Fibroblast of the aortic adventitia (primary cell): Measurements from ENCODE around the gene PIK3R5. TPM values are rescaled to one million over a fixed set of nuclear protein-coding genes. Genes with fewer than 3 reads are reported as not detected.

Source experiments
- DNase-seq: peaks from one replicate; pipeline ENCODE4 v3.0.0-alpha.2; 2010; ENCODE audit warnings: low read depth
- H3K4me3 ChIP-seq: 2 replicates; pipeline ENCODE4 v1.5.1; 2011; ENCODE audit warnings: low read depth, mild to moderate bottlenecking, control low read depth, low read length, moderate library complexity
- total RNA-seq: library from RNA; depleted of rRNA; stranded (reverse); fragments of >200 nt; gene quantifications from 2 replicates; pipeline ENCODE4 v1.2.3, GENCODE V29; 2012; ENCODE audit warnings: low replicate concordance
- TF ChIP-seq, protein P1 (sequence below): IDR thresholded peaks from 2 replicates; pipeline ENCODE4 v1.5.1; 2011; ENCODE audit warnings: mild to moderate bottlenecking, low read length, control low read depth, inconsistent platforms; ENCODE audit not compliant: insufficient read depth

Gene PIK3R5
- total RNA-seq, 1 donor, result not detected

DNA sequence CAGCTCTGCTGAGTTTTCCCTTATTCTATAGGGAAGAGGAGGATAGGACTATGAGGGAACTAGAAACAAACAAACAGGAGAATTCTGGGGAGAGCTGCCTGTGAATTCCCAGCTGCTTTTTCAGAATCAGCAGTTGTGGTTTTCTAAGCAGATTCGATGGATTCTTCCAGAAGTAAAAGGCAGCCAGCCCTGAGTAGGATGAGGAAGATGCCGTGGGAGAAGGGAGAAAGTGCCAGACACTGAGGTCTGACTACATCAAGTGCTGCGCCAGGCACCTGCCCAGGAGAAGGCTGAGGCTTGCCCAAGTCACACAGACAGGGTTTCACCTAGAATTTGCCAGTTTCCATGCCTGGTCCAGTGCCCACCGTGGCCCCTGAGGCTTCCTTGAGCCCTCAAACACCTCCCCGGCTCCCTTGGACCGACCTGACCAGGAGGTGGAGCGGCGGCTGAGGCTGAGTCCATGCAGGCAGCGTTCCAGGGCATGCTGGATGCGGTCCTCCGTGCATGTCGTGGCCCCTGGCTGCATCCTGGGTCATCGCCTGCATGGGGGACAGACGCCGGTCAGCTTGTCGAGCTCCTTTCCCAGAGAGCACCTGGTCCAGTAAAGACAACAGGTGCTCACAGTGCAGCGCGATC lies 54.4 kb downstream of the PIK3R5 start:
- TF ChIP-seq, protein P1, sequence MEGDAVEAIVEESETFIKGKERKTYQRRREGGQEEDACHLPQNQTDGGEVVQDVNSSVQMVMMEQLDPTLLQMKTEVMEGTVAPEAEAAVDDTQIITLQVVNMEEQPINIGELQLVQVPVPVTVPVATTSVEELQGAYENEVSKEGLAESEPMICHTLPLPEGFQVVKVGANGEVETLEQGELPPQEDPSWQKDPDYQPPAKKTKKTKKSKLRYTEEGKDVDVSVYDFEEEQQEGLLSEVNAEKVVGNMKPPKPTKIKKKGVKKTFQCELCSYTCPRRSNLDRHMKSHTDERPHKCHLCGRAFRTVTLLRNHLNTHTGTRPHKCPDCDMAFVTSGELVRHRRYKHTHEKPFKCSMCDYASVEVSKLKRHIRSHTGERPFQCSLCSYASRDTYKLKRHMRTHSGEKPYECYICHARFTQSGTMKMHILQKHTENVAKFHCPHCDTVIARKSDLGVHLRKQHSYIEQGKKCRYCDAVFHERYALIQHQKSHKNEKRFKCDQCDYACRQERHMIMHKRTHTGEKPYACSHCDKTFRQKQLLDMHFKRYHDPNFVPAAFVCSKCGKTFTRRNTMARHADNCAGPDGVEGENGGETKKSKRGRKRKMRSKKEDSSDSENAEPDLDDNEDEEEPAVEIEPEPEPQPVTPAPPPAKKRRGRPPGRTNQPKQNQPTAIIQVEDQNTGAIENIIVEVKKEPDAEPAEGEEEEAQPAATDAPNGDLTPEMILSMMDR, result no peak
- no peak for DNase-seq
- no peak overlapping the region for H3K4me3 ChIP-seq

DNA sequence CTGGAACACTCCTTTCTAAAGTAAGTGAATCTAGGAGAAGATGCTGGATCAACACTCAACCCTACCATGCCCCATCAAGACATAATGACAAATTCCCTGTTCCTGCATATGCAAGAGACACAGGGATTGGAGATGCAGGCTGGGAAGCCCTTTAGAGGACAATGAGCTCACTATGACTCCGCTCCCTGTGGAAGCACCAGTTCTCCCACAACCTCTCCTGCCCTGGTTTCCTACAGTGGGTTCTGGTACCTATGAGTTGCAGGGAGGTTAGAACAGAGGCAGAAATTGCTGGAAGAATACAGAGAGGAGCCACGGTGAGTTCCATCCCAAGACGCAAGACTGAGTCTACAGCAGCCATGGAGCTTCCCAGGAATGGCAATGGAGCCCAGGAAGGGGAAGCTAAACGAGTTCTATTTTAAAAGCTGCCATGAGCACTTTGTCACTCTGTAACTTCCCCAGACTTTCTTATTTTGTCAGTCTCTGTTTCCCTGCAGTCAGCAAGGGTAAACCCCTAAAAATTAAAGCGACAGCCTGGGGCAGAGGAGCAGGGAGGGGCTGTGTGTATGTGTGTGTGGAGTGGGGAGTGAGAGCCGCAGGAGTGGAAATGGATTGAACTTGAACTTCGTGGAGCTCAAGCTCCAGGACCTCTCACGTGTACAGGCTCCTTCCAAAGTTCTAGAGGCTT lies 55.8 kb downstream of the PIK3R5 start:
- no peak for DNase-seq
- TF ChIP-seq, protein P1, result no peak
- H3K4me3 ChIP-seq, result no peak overlapping the region

DNA sequence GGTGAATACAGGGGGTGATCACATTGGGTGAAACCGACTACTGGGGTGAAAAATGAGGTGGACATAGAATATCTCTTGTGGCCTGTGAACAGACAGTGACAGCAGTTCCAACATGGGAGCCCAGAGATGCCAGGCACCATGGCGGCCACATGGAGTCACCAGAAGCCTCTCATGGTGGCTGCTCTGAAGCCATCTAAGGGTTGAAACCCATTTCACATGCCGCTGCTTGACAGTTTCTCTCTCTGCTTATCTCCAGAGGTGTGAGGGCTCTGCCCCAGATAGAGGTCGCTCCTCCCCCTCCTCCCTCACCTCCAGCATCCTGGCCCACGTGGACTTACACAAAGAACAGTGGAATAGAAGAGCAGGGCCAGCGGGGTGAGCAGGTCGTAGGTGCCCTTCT lies 60.2 kb downstream of the PIK3R5 start:
- TF ChIP-seq, protein P1, result no peak
- H3K4me3 ChIP-seq, result no peak overlapping the region
- no peak for DNase-seq

DNA sequence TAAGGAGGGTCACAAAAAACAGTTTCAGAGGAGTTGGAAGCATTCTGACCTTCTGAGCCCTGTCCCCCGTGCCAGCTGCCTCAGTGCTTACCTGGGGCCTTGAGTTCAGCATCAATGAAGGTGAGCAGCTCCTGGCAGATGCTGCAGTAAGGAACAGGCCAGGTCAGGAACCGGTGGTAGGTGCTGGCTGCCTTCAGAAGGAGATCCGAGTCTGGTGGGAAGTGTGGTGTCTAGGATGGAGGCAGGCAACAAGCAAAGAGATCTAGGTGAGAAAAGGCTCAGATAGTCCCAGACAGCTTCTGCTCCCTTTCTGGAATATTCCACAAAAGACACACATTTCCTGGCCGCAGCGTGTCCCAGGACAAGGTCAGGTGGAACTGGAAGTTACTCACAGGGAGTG lies 60.8 kb downstream of the PIK3R5 start:
- H3K4me3 ChIP-seq, result no peak overlapping the region
- DNase-seq, result no peak
- TF ChIP-seq, protein P1, result no peak

DNA sequence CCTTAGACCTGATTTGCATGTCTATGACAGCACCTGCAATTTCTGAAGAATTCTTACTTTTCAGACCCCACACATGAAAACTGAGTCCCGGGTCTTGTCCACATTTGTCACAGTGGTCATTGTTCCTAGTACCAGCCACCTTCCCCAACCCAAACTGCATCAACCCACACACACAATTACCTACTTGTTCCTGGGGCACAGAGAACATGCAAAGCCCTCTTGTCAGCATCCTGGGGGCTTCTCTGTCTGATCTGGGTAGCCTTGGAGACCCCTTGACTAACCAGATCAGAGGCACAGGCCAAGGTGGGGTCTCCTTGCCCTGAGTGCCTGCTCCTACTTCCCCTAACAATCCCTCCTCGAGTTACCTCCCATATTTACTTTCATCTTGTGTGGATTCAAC lies 61.3 kb downstream of the PIK3R5 start:
- TF ChIP-seq, protein P1, result no peak
- no peak for DNase-seq
- no peak overlapping the region for H3K4me3 ChIP-seq

DNA sequence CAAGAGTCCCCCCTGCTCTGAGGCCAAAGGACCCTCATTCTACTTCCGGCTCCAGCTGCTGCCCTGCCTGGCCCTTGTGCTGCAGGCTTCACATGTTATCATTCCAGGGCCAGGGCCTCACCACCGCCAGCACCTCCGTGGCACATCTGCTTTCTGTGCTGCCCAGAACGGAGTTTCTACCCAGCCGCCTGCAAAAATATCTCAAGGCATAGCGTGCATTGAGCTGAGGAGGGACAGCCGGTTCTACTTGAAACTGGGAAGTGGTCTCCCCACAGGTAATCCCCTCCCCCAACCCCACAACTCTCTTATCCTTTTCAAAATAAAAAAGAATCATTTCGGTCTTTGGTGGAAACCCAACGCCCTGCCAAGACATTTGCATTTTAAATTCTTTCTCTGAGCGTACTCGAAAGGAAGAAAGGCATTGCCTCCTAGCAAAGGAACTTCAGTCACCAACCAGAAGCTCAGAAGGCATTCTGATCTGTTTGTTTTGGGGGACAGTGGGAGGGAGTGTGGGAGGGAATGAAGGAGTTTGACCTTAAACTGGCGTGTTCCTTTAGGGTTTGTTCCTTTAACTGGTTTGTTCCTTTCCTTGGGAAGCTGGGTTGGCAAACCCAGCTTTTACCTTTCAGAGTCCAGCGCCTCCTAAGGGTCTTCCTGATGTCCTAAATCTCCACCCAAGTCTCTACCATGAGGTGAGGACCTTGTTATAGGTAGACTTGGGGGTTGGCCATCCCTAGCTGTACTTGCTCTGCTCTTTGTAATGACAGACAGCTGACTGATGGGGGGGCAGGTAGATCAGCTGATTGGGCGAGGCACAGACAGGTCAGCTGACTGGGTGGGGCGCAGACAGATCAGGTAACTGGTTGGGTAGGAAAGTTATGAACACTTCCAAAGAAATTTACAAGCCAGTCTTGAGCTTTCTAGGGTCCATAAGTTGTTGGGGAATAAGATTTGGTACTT lies 64.6 kb downstream of the PIK3R5 start:
- DNase-seq, result no peak
- TF ChIP-seq, protein P1, result no peak
- no peak overlapping the region for H3K4me3 ChIP-seq
